Fibroblast of lung (primary cell): ENCODE measurements around the gene OR2T29. TPM values are rescaled to one million over a fixed set of nuclear protein-coding genes. Genes with fewer than 3 reads are reported as not detected.
"Not testable (repeated sequence)": the region's sequence is repeated elsewhere in the genome, so short reads cannot be mapped to it uniquely, and the experiment has no call there.

Experiments
- DNase-seq, 2 donors: peaks; one replicate each; pipeline versions ENCODE4 v3.0.0 to v3.0.0-alpha.2; 2010; ENCODE audit warnings: low read depth in 2 of 2
- H2AFZ ChIP-seq: 2 replicates; pipeline ENCODE4 v1.5.1; 2012; ENCODE audit warnings: low read length, control low read depth, inconsistent platforms
- H3K27ac ChIP-seq: 2 replicates; pipeline ENCODE4 v1.5.1; 2011; ENCODE audit warnings: low read length, control low read depth; ENCODE audit not compliant: insufficient read depth
- H3K27me3 ChIP-seq: 2 replicates; pipeline ENCODE4 v1.5.1; 2011; ENCODE audit warnings: mild to moderate bottlenecking, low read length; ENCODE audit not compliant: control insufficient read depth, insufficient read depth
- H3K36me3 ChIP-seq: 2 replicates; pipeline ENCODE4 v1.5.1; 2011; ENCODE audit warnings: low read length; ENCODE audit not compliant: control insufficient read depth, insufficient read depth
- H3K4me1 ChIP-seq: 2 replicates; pipeline ENCODE4 v1.5.1; 2011; ENCODE audit warnings: low read length; ENCODE audit not compliant: control insufficient read depth, insufficient read depth; ENCODE audit errors: extremely low read depth
- H3K4me2 ChIP-seq: 2 replicates; pipeline ENCODE4 v1.5.1; 2011; ENCODE audit warnings: low read length, control low read depth; ENCODE audit not compliant: insufficient read depth; ENCODE audit errors: extremely low read depth
- H3K4me3 ChIP-seq, 4 experiments: fragments of 200-600 bp in 1 of 4; sonication (generic) in 1 of 4; replicated peaks in 1 of 4; 2 replicates each; pipeline ENCODE4 v1.5.1; 2011 to 2016; ENCODE audit warnings: low read length in 4 of 4, low read depth in 3 of 4, mild to moderate bottlenecking in 3 of 4, control low read depth in 2 of 4, inconsistent platforms in 1 of 4, mixed read lengths in 1 of 4; ENCODE audit not compliant: insufficient read depth in 1 of 4; ENCODE audit errors: control extremely low read depth in 1 of 4
- H3K79me2 ChIP-seq: 2 replicates; pipeline ENCODE4 v1.5.1; 2012; ENCODE audit warnings: mild to moderate bottlenecking, low read length, inconsistent platforms; ENCODE audit not compliant: control insufficient read depth, insufficient read depth
- H3K9ac ChIP-seq: 2 replicates; pipeline ENCODE4 v1.5.1; 2011; ENCODE audit warnings: mild to moderate bottlenecking, low read length, control low read depth; ENCODE audit not compliant: insufficient read depth
- H3K9me3 ChIP-seq: 2 replicates; pipeline ENCODE4 v1.5.1; 2012; ENCODE audit warnings: low read depth, low read length; ENCODE audit not compliant: control insufficient read depth, insufficient read depth
- H4K20me1 ChIP-seq: 2 replicates; pipeline ENCODE4 v1.5.1; 2011; ENCODE audit warnings: low read length; ENCODE audit not compliant: control insufficient read depth, insufficient read depth; ENCODE audit errors: extremely low read depth
- CTCF ChIP-seq, 2 donors: IDR thresholded peaks in 1 of 2; conservative IDR thresholded peaks in 1 of 2; 1 replicate in 1 of 2; 2 replicates in 1 of 2; pipeline ENCODE4 v1.5.1; 2011 to 2012; ENCODE audit warnings: low read length in 2 of 2, control low read depth in 1 of 2, inconsistent platforms in 1 of 2, low read depth in 1 of 2, mild to moderate bottlenecking in 1 of 2
- EZH2 ChIP-seq: IDR thresholded peaks from 2 replicates; pipeline ENCODE4 v1.5.1; 2012; ENCODE audit warnings: low read length, control low read depth, mild to moderate bottlenecking; ENCODE audit errors: missing control alignments
- polyA plus RNA-seq, 2 donors: library from polyadenylated mRNA; depleted of rRNA in 1 of 2; stranded (reverse) in 1 of 2; unstranded in 1 of 2; fragments of >200 nt; gene quantifications; 2 replicates each; pipeline ENCODE4 v1.2.1, GENCODE V29; 2011 to 2012; ENCODE audit warnings: missing spikeins in 1 of 2
- total RNA-seq: library from RNA; depleted of rRNA; stranded (reverse); fragments of >200 nt; gene quantifications from 2 replicates; pipeline ENCODE4 v1.2.1, GENCODE V29; 2014

The OR2T29 gene
- total and polyA plus RNA-seq, 2 donors (not counting 1 experiment from before 2014, with no cell fraction given) = not detected

GRCh38 chr1:248589334-248589733 lies 26.8 kb upstream of the OR2T29 start:
- TF ChIP-seq EZH2 (no peak), CTCF (conservative IDR thresholded peaks at IDR 0.05 in 1 of 2, IDR thresholded peaks at IDR 0.05 in 1 of 2; ENCODE audit: low read depth in 1 of 2, low read length in 2 of 2) (no peak)
- Histone ChIP-seq H3K27ac (no peak overlapping the region), H2AFZ (no peak overlapping the region), H3K4me1 (no peaks in the 10 kb centered on the region), H3K4me3 (no peak overlapping the region), H3K36me3 (no peaks in the 10 kb centered on the region), H3K9me3 (no peaks in the 10 kb centered on the region), H4K20me1 (no peaks in the 10 kb centered on the region), H3K79me2 (no peaks in the 10 kb centered on the region), H3K27me3 (no peaks in the 10 kb centered on the region), H3K4me2 (no peak overlapping the region), H3K9ac (no peak overlapping the region)
- no peak for DNase-seq

- H2AFZ ChIP-seq = no peak overlapping the region
- no peak overlapping the region for H3K9ac ChIP-seq
- no peaks in the 10 kb centered on the region for H3K27me3 ChIP-seq
- no peaks in the 10 kb centered on the region for H3K4me1 ChIP-seq
- H3K4me3 ChIP-seq = no peak overlapping the region
- no peaks in the 10 kb centered on the region for H3K79me2 ChIP-seq
- DNase-seq = no peak
- no peak overlapping the region for H3K4me2 ChIP-seq
- no peaks in the 10 kb centered on the region for H3K9me3 ChIP-seq
- H3K27ac ChIP-seq = no peak overlapping the region
- H4K20me1 ChIP-seq = no peaks in the 10 kb centered on the region
- TF ChIP-seq CTCF (conservative IDR thresholded peaks at IDR 0.05 in 1 of 2, IDR thresholded peaks at IDR 0.05 in 1 of 2; ENCODE audit: low read depth in 1 of 2, low read length in 2 of 2) (no peak), EZH2 (no peak)
- no peaks in the 10 kb centered on the region for H3K36me3 ChIP-seq
Observed at GRCh38 chr1:248585266-248585665, 22.7 kb upstream of the OR2T29 start.

GRCh38 chr1:248576260-248576980 lies 13.8 kb upstream of the OR2T29 start:
- H3K27ac ChIP-seq = no peak overlapping the region
- TF ChIP-seq CTCF (conservative IDR thresholded peaks at IDR 0.05 in 1 of 2, IDR thresholded peaks at IDR 0.05 in 1 of 2; ENCODE audit: low read depth in 1 of 2, low read length in 2 of 2) (no peak), EZH2 (no peak)
- no peaks in the 10 kb centered on the region for H3K36me3 ChIP-seq
- no peak overlapping the region for H2AFZ ChIP-seq
- DNase-seq = no peak
- H4K20me1 ChIP-seq = no peaks in the 10 kb centered on the region
- H3K4me2 ChIP-seq = no peak overlapping the region
- H3K4me3 ChIP-seq = no peak overlapping the region
- H3K4me1 ChIP-seq = no peaks in the 10 kb centered on the region
- H3K9ac ChIP-seq = no peak overlapping the region
- H3K79me2 ChIP-seq = no peaks in the 10 kb centered on the region
- no peaks in the 10 kb centered on the region for H3K9me3 ChIP-seq
- no peaks in the 10 kb centered on the region for H3K27me3 ChIP-seq

GRCh38 chr1:248574657-248575056 lies 12.1 kb upstream of the OR2T29 start, which contains the start of gene OR2T34:
TSS of gene OR2T34 (minus strand) at chr1:248574757. CDS start at chr1:248574757, 0 bp downstream.
- H2AFZ ChIP-seq, H3K27me3 ChIP-seq, DNase-seq, H3K36me3 ChIP-seq, H3K4me3 ChIP-seq, H3K4me2 ChIP-seq, H3K9ac ChIP-seq, H3K79me2 ChIP-seq, H3K9me3 ChIP-seq, H3K27ac ChIP-seq, H4K20me1 ChIP-seq, H3K4me1 ChIP-seq: not testable (repeated sequence)

- not testable (repeated sequence) for H2AFZ ChIP-seq, H3K4me2 ChIP-seq, H3K9ac ChIP-seq, H3K79me2 ChIP-seq, H3K9me3 ChIP-seq, H3K36me3 ChIP-seq, H3K4me3 ChIP-seq, H3K27me3 ChIP-seq, H3K4me1 ChIP-seq, H3K27ac ChIP-seq, H4K20me1 ChIP-seq, DNase-seq
Observed at GRCh38 chr1:248573856-248574255, 11.3 kb upstream of the OR2T29 start.
